DND-41 (cell line): ENCODE data around the gene ADD1.

Experiments used
- EZH2 ChIP-seq: IDR thresholded peaks from 3 replicates; pipeline ENCODE4 v1.6.1; 2012; ENCODE audit warnings: borderline replicate concordance, low read depth, mild to moderate bottlenecking, moderate library complexity, low read length, inconsistent platforms; ENCODE audit not compliant: severe bottlenecking
- TF ChIP-seq, protein P1 (sequence below): IDR thresholded peaks from 2 replicates; pipeline ENCODE4 v1.5.1; 2012; ENCODE audit warnings: borderline replicate concordance, low read length, moderate library complexity, mild to moderate bottlenecking; ENCODE audit not compliant: poor library complexity, severe bottlenecking; ENCODE audit errors: extremely low read depth

- TF ChIP-seq, protein P1, sequence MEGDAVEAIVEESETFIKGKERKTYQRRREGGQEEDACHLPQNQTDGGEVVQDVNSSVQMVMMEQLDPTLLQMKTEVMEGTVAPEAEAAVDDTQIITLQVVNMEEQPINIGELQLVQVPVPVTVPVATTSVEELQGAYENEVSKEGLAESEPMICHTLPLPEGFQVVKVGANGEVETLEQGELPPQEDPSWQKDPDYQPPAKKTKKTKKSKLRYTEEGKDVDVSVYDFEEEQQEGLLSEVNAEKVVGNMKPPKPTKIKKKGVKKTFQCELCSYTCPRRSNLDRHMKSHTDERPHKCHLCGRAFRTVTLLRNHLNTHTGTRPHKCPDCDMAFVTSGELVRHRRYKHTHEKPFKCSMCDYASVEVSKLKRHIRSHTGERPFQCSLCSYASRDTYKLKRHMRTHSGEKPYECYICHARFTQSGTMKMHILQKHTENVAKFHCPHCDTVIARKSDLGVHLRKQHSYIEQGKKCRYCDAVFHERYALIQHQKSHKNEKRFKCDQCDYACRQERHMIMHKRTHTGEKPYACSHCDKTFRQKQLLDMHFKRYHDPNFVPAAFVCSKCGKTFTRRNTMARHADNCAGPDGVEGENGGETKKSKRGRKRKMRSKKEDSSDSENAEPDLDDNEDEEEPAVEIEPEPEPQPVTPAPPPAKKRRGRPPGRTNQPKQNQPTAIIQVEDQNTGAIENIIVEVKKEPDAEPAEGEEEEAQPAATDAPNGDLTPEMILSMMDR: no peak
- TF ChIP-seq EZH2: no peak
Measured at GRCh38 chr4:2824329-2824835, 19.3 kb upstream of the ADD1 start.
